EH (cell line): ENCODE data around the gene TBX10.
"Not testable (repeated sequence)": the region's sequence is repeated elsewhere in the genome, so short reads cannot be mapped to it uniquely, and the experiment has no call there.

Experiments
- DNase-seq: peaks from one replicate; pipeline ENCODE4 v3.0.0-alpha.2; 2015; ENCODE audit warnings: low read depth

TBX10 gene

GRCh38 chr11:67599149-67599548 is 40.4 kb downstream of the TBX10 start:
- DNase-seq = no peak

GRCh38 chr11:67597963-67598362 is 41.6 kb downstream of the TBX10 start:
- not testable (repeated sequence) for DNase-seq

- not testable (repeated sequence) for DNase-seq
Measured at GRCh38 chr11:67597458-67597857, 42.1 kb downstream of the TBX10 start.

GRCh38 chr11:67596753-67597300 is 42.7 kb downstream of the TBX10 start:
- no peak for DNase-seq

GRCh38 chr11:67594480-67594879 is 45.1 kb downstream of the TBX10 start:
- DNase-seq = no peak

GRCh38 chr11:67593565-67593905 is 46.0 kb downstream of the TBX10 start:
- DNase-seq = no peak

- DNase-seq = no peak
Measured at GRCh38 chr11:67592880-67593564, 46.5 kb downstream of the TBX10 start.

GRCh38 chr11:67588899-67589415 is 50.6 kb downstream of the TBX10 start:
- not testable (repeated sequence) for DNase-seq

GRCh38 chr11:67588136-67588503 is 51.4 kb downstream of the TBX10 start:
- DNase-seq = no peak

- no peak for DNase-seq
Measured at GRCh38 chr11:67586568-67587250, 52.9 kb downstream of the TBX10 start.

GRCh38 chr11:67585911-67586310 is 53.7 kb downstream of the TBX10 start:
- no peak for DNase-seq

GRCh38 chr11:67584881-67585873 is 54.4 kb downstream of the TBX10 start:
- DNase-seq = no peak

- peak; percentile 70 for DNase-seq
Measured at GRCh38 chr11:67584205-67584880, 55.2 kb downstream of the TBX10 start.

GRCh38 chr11:67583247-67584204 is 56.0 kb downstream of the TBX10 start, which contains the start of gene GSTP1:
Gene GSTP1, plus strand, starts transcription at chr11:67583812. Its CDS starts 32 bp downstream, at chr11:67583844.
- peak; percentile 91 for DNase-seq

GRCh38 chr11:67582011-67582410 is 57.6 kb downstream of the TBX10 start:
- no peak for DNase-seq

GRCh38 chr11:67581469-67581868 is 58.1 kb downstream of the TBX10 start:
- DNase-seq = no peak
